IPS-NIHi11 (cell line): ENCODE data around the gene LCE6A.

Experiments
- DNase-seq: peaks from one replicate; pipeline ENCODE4 v3.0.0; 2012; ENCODE audit warnings: mixed read lengths, low spot score

Gene LCE6A

GRCh38 chr1:152876827-152877226 lies 34.2 kb downstream of the LCE6A start:
- DNase-seq, result no peak

- DNase-seq, result peak; percentile 5
These were observed 35.4 kb downstream of the LCE6A start, which contains the start of gene SMCP for GRCh38 chr1:152878042-152878441. Gene SMCP (plus strand): TSS chr1:152878322. CDS start chr1:152884423, 6,101 bp downstream.

- DNase-seq, result no peak
These were observed 37.0 kb downstream of the LCE6A start for GRCh38 chr1:152879559-152880198.

- no peak for DNase-seq
These were observed 37.7 kb downstream of the LCE6A start for GRCh38 chr1:152880316-152880715.

GRCh38 chr1:152880907-152881306 lies 38.3 kb downstream of the LCE6A start:
- DNase-seq, result no peak

- no peak for DNase-seq
These were observed 41.4 kb downstream of the LCE6A start for GRCh38 chr1:152884085-152884484.

- no peak for DNase-seq
These were observed 41.9 kb downstream of the LCE6A start for GRCh38 chr1:152884506-152884905.

- DNase-seq, result no peak
These were observed 42.4 kb downstream of the LCE6A start for GRCh38 chr1:152884966-152885624.

- DNase-seq, result no peak
These were observed 43.4 kb downstream of the LCE6A start for GRCh38 chr1:152886085-152886484.

GRCh38 chr1:152886758-152887409 lies 44.2 kb downstream of the LCE6A start:
- DNase-seq, result no peak

- DNase-seq, result no peak
These were observed 45.5 kb downstream of the LCE6A start for GRCh38 chr1:152888126-152888525.
